Neural crest cell (in vitro differentiated cells): ENCODE data around the gene DIO1. TPM values are rescaled to one million over a fixed set of nuclear protein-coding genes. Genes with fewer than 3 reads are reported as not detected.

ENCODE experiments used
- DNase-seq: peaks from one replicate; pipeline ENCODE4 v3.0.0; 2021; ENCODE audit warnings: low read depth, mixed read lengths, low spot score
- H3K27ac Mint-ChIP-seq: one replicate; pipeline ENCODE4 v1.8.0; 2021; ENCODE audit warnings: mild to moderate bottlenecking, mixed read lengths; ENCODE audit not compliant: unreplicated experiment
- H3K27me3 Mint-ChIP-seq: 2 replicates; pipeline ENCODE4 v1.8.0; 2021; ENCODE audit warnings: low read depth, mild to moderate bottlenecking, mixed read lengths
- H3K36me3 Mint-ChIP-seq: 2 replicates; pipeline ENCODE4 v1.8.0; 2021; ENCODE audit warnings: low read depth, mild to moderate bottlenecking, mixed read lengths
- H3K4me1 Mint-ChIP-seq: 2 replicates; pipeline ENCODE4 v1.8.0; 2021; ENCODE audit warnings: mixed read lengths
- H3K4me3 Mint-ChIP-seq: one replicate; pipeline ENCODE4 v1.8.0; 2021; ENCODE audit warnings: mild to moderate bottlenecking, mixed read lengths
- H3K9me3 Mint-ChIP-seq: 2 replicates; pipeline ENCODE4 v1.8.0; 2021; ENCODE audit warnings: mixed read lengths
- total RNA-seq: library from RNA; stranded (reverse); gene quantifications from 2 replicates; pipeline ENCODE4 v1.2.1, GENCODE V29; 2021
- TF ChIP-seq, protein P1 (sequence below): fragments of 200-600 bp; sonication (generic); conservative IDR thresholded peaks from 2 replicates; pipeline ENCODE4 v1.5.0; 2021; ENCODE audit warnings: antibody characterized with exemption, mild to moderate bottlenecking

Gene DIO1
- total RNA-seq, 1 donor from 2014 or later: not detected

DNA sequence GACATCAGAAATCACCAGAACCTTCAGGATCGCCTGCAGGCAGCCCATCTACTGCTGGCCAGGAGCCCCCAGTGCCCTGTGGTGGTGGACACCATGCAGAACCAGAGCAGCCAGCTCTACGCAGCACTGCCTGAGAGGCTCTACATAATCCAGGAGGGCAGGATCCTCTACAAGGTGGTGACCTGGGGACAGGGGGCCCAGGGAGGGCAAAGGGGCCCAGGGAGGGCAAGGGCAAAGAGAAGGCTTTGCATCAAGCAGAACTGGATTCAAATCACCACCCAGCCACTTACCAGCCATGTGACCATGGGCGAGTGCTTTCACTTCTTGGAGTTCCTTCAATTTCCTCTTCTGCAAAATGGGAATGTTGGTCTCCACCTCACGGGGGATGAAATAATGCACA, 12.1 kb downstream of the DIO1 start:
- H3K36me3 Mint-ChIP-seq: no peaks in the 10 kb centered on the region
- no peak for DNase-seq
- TF ChIP-seq, protein P1, sequence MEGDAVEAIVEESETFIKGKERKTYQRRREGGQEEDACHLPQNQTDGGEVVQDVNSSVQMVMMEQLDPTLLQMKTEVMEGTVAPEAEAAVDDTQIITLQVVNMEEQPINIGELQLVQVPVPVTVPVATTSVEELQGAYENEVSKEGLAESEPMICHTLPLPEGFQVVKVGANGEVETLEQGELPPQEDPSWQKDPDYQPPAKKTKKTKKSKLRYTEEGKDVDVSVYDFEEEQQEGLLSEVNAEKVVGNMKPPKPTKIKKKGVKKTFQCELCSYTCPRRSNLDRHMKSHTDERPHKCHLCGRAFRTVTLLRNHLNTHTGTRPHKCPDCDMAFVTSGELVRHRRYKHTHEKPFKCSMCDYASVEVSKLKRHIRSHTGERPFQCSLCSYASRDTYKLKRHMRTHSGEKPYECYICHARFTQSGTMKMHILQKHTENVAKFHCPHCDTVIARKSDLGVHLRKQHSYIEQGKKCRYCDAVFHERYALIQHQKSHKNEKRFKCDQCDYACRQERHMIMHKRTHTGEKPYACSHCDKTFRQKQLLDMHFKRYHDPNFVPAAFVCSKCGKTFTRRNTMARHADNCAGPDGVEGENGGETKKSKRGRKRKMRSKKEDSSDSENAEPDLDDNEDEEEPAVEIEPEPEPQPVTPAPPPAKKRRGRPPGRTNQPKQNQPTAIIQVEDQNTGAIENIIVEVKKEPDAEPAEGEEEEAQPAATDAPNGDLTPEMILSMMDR: no peak
- no peaks in the 10 kb centered on the region for H3K4me1 Mint-ChIP-seq
- no peaks in the 10 kb centered on the region for H3K27me3 Mint-ChIP-seq
- no peak overlapping the region for H3K4me3 Mint-ChIP-seq
- H3K9me3 Mint-ChIP-seq: no peaks in the 10 kb centered on the region
- H3K27ac Mint-ChIP-seq: no peak overlapping the region

DNA sequence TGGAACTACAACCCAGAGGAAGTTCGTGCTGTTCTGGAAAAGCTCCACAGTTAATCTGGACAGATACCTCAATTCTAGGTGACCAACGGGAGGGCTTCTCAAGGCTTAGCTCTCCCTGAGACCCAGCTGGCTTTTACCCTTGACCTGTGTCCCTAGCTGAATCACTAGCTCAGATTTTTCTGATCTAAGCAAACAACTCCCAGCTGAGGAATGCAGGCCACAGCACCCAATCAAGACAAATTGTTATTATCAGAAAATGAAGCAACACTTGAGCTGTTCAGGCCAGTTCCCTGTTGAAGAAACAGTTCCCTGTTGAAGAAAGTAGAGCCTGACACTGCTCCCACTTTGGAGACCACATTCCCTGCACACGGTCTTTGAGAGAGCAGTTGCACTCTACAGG, 16.0 kb downstream of the DIO1 start:
- no peaks in the 10 kb centered on the region for H3K9me3 Mint-ChIP-seq
- no peak overlapping the region for H3K27ac Mint-ChIP-seq

DNA sequence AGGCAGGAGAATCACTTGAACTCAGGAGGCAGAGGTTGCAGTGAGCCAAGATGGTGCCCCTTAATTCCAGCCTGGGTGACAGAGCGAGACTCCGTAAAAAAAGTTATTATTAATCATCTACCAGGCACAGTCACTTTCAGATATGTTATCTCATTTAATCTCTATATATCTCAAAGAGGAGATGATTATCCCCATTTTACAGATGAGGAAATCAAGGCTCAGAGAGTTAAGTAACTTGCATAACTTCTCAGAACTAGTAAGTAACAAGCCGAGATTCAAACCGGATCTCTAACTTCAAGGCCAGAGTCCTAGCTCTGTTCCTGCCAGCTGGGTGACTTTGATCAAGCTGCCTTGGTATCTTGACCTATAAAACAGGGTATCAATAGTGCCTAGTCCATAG, 17.5 kb downstream of the DIO1 start:
- no peak overlapping the region for H3K27ac Mint-ChIP-seq
- no peaks in the 10 kb centered on the region for H3K4me1 Mint-ChIP-seq
- no peak for DNase-seq
- no peaks in the 10 kb centered on the region for H3K9me3 Mint-ChIP-seq
- TF ChIP-seq, protein P1: no peak
- H3K4me3 Mint-ChIP-seq: no peak overlapping the region
- no peaks in the 10 kb centered on the region for H3K36me3 Mint-ChIP-seq
- H3K27me3 Mint-ChIP-seq: no peaks in the 10 kb centered on the region

More for the DNA sequence above, 16.0 kb downstream of the DIO1 start:
- TF ChIP-seq, protein P1: no peak
- no peak for DNase-seq
- Mint-ChIP-seq H3K27me3 (no peaks in the 10 kb centered on the region), H3K4me3 (no peak overlapping the region), H3K36me3 (no peaks in the 10 kb centered on the region), H3K4me1 (no peaks in the 10 kb centered on the region)

DNA sequence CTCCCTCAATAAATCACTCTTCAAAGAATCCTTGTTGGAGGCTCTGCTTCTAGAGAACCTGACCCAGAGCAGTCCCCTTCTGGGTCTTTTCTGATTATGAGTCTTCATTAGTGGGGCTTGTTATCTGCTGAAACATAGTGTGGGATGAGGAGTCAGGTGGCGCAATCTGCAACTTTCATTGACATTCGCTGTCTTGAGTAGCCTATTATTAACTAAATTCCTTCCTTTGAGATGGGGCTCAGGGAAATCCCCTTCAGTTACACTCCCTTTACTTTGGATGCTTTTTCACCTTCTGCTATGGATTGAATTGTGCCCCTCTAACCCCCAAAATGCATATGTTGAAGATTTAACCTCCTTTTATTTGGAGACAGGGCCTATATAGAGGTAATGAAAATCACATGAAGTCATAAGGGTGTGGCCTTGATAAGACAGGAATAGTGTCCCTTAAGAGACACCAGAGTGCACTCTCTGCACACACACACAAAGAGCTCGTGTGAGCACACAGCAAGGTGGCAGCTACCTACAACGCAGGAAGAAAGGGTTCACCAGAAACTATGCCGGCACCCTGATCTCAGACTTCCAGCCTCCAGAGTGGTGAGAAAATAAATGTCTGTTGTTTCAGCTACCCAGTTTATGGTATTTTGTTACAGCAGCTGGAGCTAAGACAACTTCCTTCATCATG, 19.5 kb downstream of the DIO1 start:
- TF ChIP-seq, protein P1: no peak
- Mint-ChIP-seq H3K36me3 (no peaks in the 10 kb centered on the region), H3K4me3 (no peak overlapping the region), H3K4me1 (no peaks in the 10 kb centered on the region), H3K27ac (peak overlapping the region; percentile 5), H3K27me3 (no peaks in the 10 kb centered on the region), H3K9me3 (no peaks in the 10 kb centered on the region)
- no peak for DNase-seq

DNA sequence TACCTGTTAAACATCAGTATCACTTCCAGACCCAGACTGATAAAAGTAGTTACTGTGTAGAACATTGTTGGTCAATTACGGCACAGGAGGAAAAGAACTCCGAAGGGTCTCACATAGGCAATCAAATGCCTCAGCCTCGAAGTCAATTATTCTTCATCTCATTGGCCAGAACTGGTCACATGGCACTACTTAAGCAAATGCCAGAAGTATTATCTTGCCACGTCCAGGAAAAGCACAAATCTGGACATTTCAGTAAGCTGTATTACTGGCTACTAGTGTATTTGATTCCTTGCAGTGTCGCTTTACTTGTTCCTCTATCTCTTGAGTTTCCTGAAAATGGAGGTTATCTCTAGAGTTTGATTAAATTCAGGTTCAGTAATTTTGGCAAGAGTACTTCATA, 24.4 kb downstream of the DIO1 start:
- Mint-ChIP-seq H3K36me3 (peaks cover 15% of the 10 kb centered on the region), H3K27ac (no peak overlapping the region), H3K4me1 (no peaks in the 10 kb centered on the region), H3K4me3 (no peak overlapping the region), H3K27me3 (no peaks in the 10 kb centered on the region), H3K9me3 (no peaks in the 10 kb centered on the region)
- TF ChIP-seq, protein P1: no peak
- no peak for DNase-seq
